HCT116 (cell line): Measurements from ENCODE around the gene TNFAIP2. TPM values are rescaled to one million over a fixed set of nuclear protein-coding genes. Genes with fewer than 3 reads are reported as not detected.

Source experiments
- ATAC-seq: fragments of 200-7000 bp; cut with Tn5 transposase; 2 replicates; pipeline ENCODE4 v1.9.1; 2020; ENCODE audit warnings: mild to moderate bottlenecking, moderate library complexity
- BruUV-seq: library from RNA; stranded (reverse); fragments of 400-500 nt; replicated peaks from 2 replicates; lab custom pipeline; 2021; lab: Mats Ljungman, UMichigan
- CTCF ChIA-PET: fragments of 300-600 bp; sonication (Branson Sonifier 250); formaldehyde crosslinking; loops from one replicate; lab custom pipeline; 2021; ENCODE audit warnings: antibody characterized with exemption; lab: Charles Lee
- POLR2A ChIA-PET: fragments of 300-600, 350-600 bp; sonication (Branson Sonifier 250); formaldehyde crosslinking; loops from one replicate; lab custom pipeline; 2021; ENCODE audit warnings: antibody characterized with exemption; lab: Charles Lee
- RAD21 ChIA-PET, 2 experiments: fragments of 300-600 bp; sonication (Branson Sonifier 250); formaldehyde crosslinking; loops; one replicate each; lab custom pipeline; 2023; ENCODE audit warnings: low total read pairs in 2 of 2; ENCODE audit not compliant: uncharacterized antibody in 2 of 2, unreplicated experiment in 2 of 2, low non-redundant PET in 1 of 2; lab: Charles Lee
- DNase-seq: peaks from one replicate; pipeline ENCODE4 v3.0.0-alpha.2; 2010; ENCODE audit warnings: low read depth, low spot score
- H2AFZ ChIP-seq: fragments of 200-600 bp; shearing (Covaris generic), sonication (generic); 2 replicates; pipeline ENCODE4 v1.6.1; 2017; ENCODE audit warnings: low read depth, mixed run types, mixed read lengths, antibody characterized with exemption, low read length; ENCODE audit not compliant: poor library complexity, severe bottlenecking
- H3K27ac ChIP-seq: 2 replicates; pipeline ENCODE4 v1.5.1; 2012; ENCODE audit warnings: low read depth, low read length
- H3K27me3 ChIP-seq: fragments of 200-600 bp; sonication (generic); 2 replicates; pipeline ENCODE4 v1.6.1; 2016; ENCODE audit warnings: mixed run types, low read length, mixed read lengths; ENCODE audit not compliant: insufficient read depth
- H3K36me3 ChIP-seq, 2 experiments: fragments of 200-500 bp in 1 of 2; fragments of 200-600 bp in 1 of 2; sonication (Bioruptor generic) in 1 of 2; sonication (generic) in 1 of 2; 2 replicates each; pipeline versions ENCODE4 v1.5.1 to v1.6.1; 2014 to 2016; ENCODE audit warnings: low read length in 2 of 2, inconsistent platforms in 1 of 2, mixed read lengths in 1 of 2, mixed run types in 1 of 2; ENCODE audit not compliant: insufficient read depth in 2 of 2, control insufficient read depth in 1 of 2
- H3K4me1 ChIP-seq, 2 experiments: fragments of 200-600 bp in 1 of 2; sonication (generic) in 1 of 2; 2 replicates each; pipeline versions ENCODE4 v1.5.1 to v1.6.1; 2012 to 2017; ENCODE audit warnings: low read length in 2 of 2, inconsistent platforms in 1 of 2, mild to moderate bottlenecking in 1 of 2, mixed read lengths in 1 of 2, mixed run types in 1 of 2, moderate library complexity in 1 of 2; ENCODE audit not compliant: insufficient read depth in 2 of 2, control insufficient read depth in 1 of 2
- H3K4me2 ChIP-seq: fragments of 200-600 bp; sonication (generic); 2 replicates; pipeline ENCODE4 v1.6.1; 2017; ENCODE audit warnings: mixed run types, low read length, mixed read lengths
- H3K4me3 ChIP-seq, 2 experiments: fragments of 200-600 bp in 1 of 2; sonication (generic) in 1 of 2; replicated peaks in 1 of 2; 2 replicates each; pipeline ENCODE4 v1.5.1; 2011 to 2016; ENCODE audit warnings: low read length in 2 of 2, control low read depth in 1 of 2, low read depth in 1 of 2, mild to moderate bottlenecking in 1 of 2, mixed read lengths in 1 of 2, mixed run types in 1 of 2
- H3K79me2 ChIP-seq: fragments of 200-600 bp; sonication (generic); 2 replicates; pipeline ENCODE4 v1.6.1; 2017; ENCODE audit warnings: mild to moderate bottlenecking, mixed run types, low read length, moderate library complexity, mixed read lengths; ENCODE audit not compliant: insufficient read depth
- H3K9ac ChIP-seq: fragments of 200-600 bp; sonication (generic); 2 replicates; pipeline ENCODE4 v1.6.1; 2016; ENCODE audit warnings: low read length, mixed read lengths
- H3K9me2 ChIP-seq: fragments of 200-600 bp; sonication (generic), shearing (Covaris generic); 2 replicates; pipeline ENCODE4 v1.6.1; 2017; ENCODE audit warnings: mixed run types, mild to moderate bottlenecking, moderate library complexity; ENCODE audit not compliant: insufficient read depth
- H3K9me3 ChIP-seq, 2 experiments: fragments of 200-500 bp in 1 of 2; fragments of 200-600 bp in 1 of 2; sonication (Bioruptor generic) in 1 of 2; sonication (generic) in 1 of 2; 2 replicates each; pipeline ENCODE4 v1.6.1; 2014 to 2017; ENCODE audit warnings: low read length in 2 of 2, mixed read lengths in 2 of 2, inconsistent platforms in 1 of 2, low read depth in 1 of 2, mild to moderate bottlenecking in 1 of 2, mixed run types in 1 of 2, moderate library complexity in 1 of 2; ENCODE audit not compliant: control insufficient read depth in 1 of 2, insufficient read depth in 1 of 2
- H4K20me1 ChIP-seq: fragments of 200-600 bp; sonication (generic), shearing (Covaris generic); 2 replicates; pipeline ENCODE4 v1.6.1; 2017; ENCODE audit warnings: mixed run types, mild to moderate bottlenecking, moderate library complexity; ENCODE audit not compliant: insufficient read depth
- CEBPB ChIP-seq: IDR thresholded peaks from 2 replicates; pipeline ENCODE4 v1.6.1; 2012; ENCODE audit warnings: low read depth
- EZH2 ChIP-seq: fragments of 200-600 bp; sonication (generic); IDR thresholded peaks from 2 replicates; pipeline ENCODE4 v1.6.1; 2017; ENCODE audit warnings: antibody characterized with exemption, mixed run types
- EZH2phosphoT487 ChIP-seq: fragments of 200-600 bp; IDR thresholded peaks from 2 replicates; pipeline ENCODE4 v1.6.1; 2018; ENCODE audit warnings: antibody characterized with exemption, borderline replicate concordance
- FOSL1 ChIP-seq: IDR thresholded peaks from 2 replicates; pipeline ENCODE4 v1.6.1; 2012; ENCODE audit warnings: low read depth
- JUND ChIP-seq: IDR thresholded peaks from 2 replicates; pipeline ENCODE4 v1.6.1; 2012
- SIN3A ChIP-seq: IDR thresholded peaks from 2 replicates; pipeline ENCODE4 v1.6.1; 2012; ENCODE audit warnings: low read depth
- SP1 ChIP-seq: IDR thresholded peaks from 2 replicates; pipeline ENCODE4 v1.6.1; 2012; ENCODE audit warnings: low read depth
- SRF ChIP-seq: IDR thresholded peaks from 2 replicates; pipeline ENCODE4 v1.6.1; 2012; ENCODE audit warnings: low read depth
- YY1 ChIP-seq: IDR thresholded peaks from 2 replicates; pipeline ENCODE4 v1.6.1; 2011; ENCODE audit warnings: low read length, low read depth, moderate library complexity, mild to moderate bottlenecking; ENCODE audit not compliant: insufficient replicate concordance; ENCODE audit errors: extremely low read depth
- ZFX ChIP-seq: fragments of 450-650 bp; IDR thresholded peaks from 2 replicates; pipeline ENCODE4 v1.6.1; 2017
- ZNF274 ChIP-seq: fragments of 200-500 bp; sonication (Bioruptor generic); IDR thresholded peaks from 2 replicates; pipeline ENCODE4 v1.6.1; 2014; ENCODE audit warnings: mild to moderate bottlenecking, low read depth, low read length, inconsistent platforms
- intact Hi-C: fragments of 100-400 bp; cut with micrococcal nuclease; formaldehyde crosslinking; loops from 2 replicates; pipeline ENCODE4 v1.10.0; 2022
- total RNA-seq: library from RNA; stranded (reverse); gene quantifications from one replicate; pipeline ENCODE4 v1.2.1, GENCODE V29; 2021; ENCODE audit not compliant: unreplicated experiment
- TF ChIP-seq, protein P1 (sequence below), 3 experiments: fragments of 200-600 bp in 1 of 3; sonication (generic) in 1 of 3; IDR thresholded peaks in 2 of 3; conservative IDR thresholded peaks in 1 of 3; 2 replicates each; pipeline ENCODE4 v1.5.1; 2012 to 2017; ENCODE audit warnings: low read depth in 2 of 3, low read length in 2 of 3, antibody characterized with exemption in 1 of 3, borderline replicate concordance in 1 of 3, control low read depth in 1 of 3, mild to moderate bottlenecking in 1 of 3, mixed read lengths in 1 of 3, mixed run types in 1 of 3, moderate library complexity in 1 of 3; ENCODE audit not compliant: insufficient read depth in 1 of 3
- TF ChIP-seq, protein P2 (sequence below): IDR thresholded peaks from 2 replicates; pipeline ENCODE4 v1.6.1; 2012
- TF ChIP-seq, protein P3 (sequence below): IDR thresholded peaks from 2 replicates; pipeline ENCODE4 v1.6.1; 2012; ENCODE audit warnings: low read depth

TNFAIP2 gene
- total RNA-seq, 1 experiment from 2014 or later: 74.8 TPM

DNA sequence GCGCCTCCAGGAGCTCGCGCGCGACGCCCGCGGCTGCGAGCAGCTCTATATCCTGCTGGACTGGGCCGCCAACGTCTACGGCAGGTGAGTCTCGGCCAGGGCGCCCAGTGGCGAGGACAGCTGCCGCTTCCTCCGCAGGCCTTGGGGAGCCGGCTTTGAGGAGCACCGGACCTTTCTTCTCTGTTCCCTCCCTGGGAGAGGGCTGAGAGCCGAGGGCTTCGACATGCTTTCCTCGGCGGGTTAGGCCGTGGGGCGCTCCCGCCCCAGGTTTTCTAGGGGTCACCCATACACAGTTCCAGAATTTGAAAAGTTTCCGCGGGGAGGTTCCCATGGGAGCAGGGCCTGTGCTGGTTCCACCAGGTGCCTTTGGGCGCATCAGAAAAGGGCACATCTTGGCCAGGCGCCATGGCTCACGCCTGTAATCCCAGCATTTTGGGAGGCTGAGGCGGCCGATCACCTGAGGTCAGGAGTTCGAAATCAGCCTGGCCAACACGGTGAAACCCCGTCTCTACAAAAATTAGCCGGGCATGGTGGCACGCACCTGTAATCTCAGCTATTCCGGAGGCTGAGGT is 20.5 kb upstream of the TNFAIP2 start:
- Histone ChIP-seq H3K9me2 (no peaks in the 10 kb centered on the region), H3K27ac (no peak overlapping the region), H2AFZ (no peak overlapping the region), H3K4me3 (no peak overlapping the region), H3K27me3 (no peaks in the 10 kb centered on the region), H3K4me2 (no peak overlapping the region), H4K20me1 (no peaks in the 10 kb centered on the region)
- ChIA-PET RAD21 (no interaction called here), CTCF (interaction anchor here (0.7 kb wide), 1 partner anchor 923 kb away, joined by 3 read pairs; no protein-coding TSS in a partner anchor)
- no peak for ATAC-seq
- intact Hi-C loops: no loop called here
- TF ChIP-seq, protein P1, sequence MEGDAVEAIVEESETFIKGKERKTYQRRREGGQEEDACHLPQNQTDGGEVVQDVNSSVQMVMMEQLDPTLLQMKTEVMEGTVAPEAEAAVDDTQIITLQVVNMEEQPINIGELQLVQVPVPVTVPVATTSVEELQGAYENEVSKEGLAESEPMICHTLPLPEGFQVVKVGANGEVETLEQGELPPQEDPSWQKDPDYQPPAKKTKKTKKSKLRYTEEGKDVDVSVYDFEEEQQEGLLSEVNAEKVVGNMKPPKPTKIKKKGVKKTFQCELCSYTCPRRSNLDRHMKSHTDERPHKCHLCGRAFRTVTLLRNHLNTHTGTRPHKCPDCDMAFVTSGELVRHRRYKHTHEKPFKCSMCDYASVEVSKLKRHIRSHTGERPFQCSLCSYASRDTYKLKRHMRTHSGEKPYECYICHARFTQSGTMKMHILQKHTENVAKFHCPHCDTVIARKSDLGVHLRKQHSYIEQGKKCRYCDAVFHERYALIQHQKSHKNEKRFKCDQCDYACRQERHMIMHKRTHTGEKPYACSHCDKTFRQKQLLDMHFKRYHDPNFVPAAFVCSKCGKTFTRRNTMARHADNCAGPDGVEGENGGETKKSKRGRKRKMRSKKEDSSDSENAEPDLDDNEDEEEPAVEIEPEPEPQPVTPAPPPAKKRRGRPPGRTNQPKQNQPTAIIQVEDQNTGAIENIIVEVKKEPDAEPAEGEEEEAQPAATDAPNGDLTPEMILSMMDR (IDR thresholded peaks at IDR 0.05 in 2 of 3, conservative IDR thresholded peaks at IDR 0.05 in 1 of 3; ENCODE audit: borderline replicate concordance in 1 of 3, insufficient read depth in 1 of 3, low read depth in 2 of 3, low read length in 2 of 3): no peak
- no peak for TF ChIP-seq EZH2
- TF ChIP-seq, protein P2, sequence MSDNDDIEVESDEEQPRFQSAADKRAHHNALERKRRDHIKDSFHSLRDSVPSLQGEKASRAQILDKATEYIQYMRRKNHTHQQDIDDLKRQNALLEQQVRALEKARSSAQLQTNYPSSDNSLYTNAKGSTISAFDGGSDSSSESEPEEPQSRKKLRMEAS: no peak
- TF ChIP-seq JUND: no peak
- no peak for TF ChIP-seq FOSL1
- no peak for TF ChIP-seq SP1
- TF ChIP-seq CEBPB: no peak
- no peak for TF ChIP-seq ZFX
- no peak for TF ChIP-seq YY1
- TF ChIP-seq SIN3A: no peak
- TF ChIP-seq SRF: no peak
- TF ChIP-seq EZH2phosphoT487: no peak
- TF ChIP-seq, protein P3, sequence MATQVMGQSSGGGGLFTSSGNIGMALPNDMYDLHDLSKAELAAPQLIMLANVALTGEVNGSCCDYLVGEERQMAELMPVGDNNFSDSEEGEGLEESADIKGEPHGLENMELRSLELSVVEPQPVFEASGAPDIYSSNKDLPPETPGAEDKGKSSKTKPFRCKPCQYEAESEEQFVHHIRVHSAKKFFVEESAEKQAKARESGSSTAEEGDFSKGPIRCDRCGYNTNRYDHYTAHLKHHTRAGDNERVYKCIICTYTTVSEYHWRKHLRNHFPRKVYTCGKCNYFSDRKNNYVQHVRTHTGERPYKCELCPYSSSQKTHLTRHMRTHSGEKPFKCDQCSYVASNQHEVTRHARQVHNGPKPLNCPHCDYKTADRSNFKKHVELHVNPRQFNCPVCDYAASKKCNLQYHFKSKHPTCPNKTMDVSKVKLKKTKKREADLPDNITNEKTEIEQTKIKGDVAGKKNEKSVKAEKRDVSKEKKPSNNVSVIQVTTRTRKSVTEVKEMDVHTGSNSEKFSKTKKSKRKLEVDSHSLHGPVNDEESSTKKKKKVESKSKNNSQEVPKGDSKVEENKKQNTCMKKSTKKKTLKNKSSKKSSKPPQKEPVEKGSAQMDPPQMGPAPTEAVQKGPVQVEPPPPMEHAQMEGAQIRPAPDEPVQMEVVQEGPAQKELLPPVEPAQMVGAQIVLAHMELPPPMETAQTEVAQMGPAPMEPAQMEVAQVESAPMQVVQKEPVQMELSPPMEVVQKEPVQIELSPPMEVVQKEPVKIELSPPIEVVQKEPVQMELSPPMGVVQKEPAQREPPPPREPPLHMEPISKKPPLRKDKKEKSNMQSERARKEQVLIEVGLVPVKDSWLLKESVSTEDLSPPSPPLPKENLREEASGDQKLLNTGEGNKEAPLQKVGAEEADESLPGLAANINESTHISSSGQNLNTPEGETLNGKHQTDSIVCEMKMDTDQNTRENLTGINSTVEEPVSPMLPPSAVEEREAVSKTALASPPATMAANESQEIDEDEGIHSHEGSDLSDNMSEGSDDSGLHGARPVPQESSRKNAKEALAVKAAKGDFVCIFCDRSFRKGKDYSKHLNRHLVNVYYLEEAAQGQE: no peak
- TF ChIP-seq ZNF274: no peak
- TF ChIP-seq, all 23 proteins: peak for 0
- Histone ChIP-seq H3K9me3 (no peaks in the 10 kb centered on the region), H3K4me1 (peaks cover 14 to 29% of the 10 kb centered on the region in 2 experiments; a peak in 3 of 4 replicates), H3K79me2 (no peaks in the 10 kb centered on the region), H3K36me3 (no peaks in the 10 kb centered on the region), H3K9ac (no peak overlapping the region)
- BruUV-seq: no TSS peak
- no peak for DNase-seq
- POLR2A ChIA-PET: no interaction called here
